HuH-7 (cell line): ENCODE data around the gene COBL.
A peak's percentile ranks its signal among the peaks of the same experiment; 100 is the strongest.
"Not testable (repeated sequence)": the region's sequence is repeated elsewhere in the genome, so short reads cannot be mapped to it uniquely, and the experiment has no call there.

ENCODE experiments used
- DNase-seq: peaks from one replicate; pipeline ENCODE4 v3.0.0; 2011; ENCODE audit warnings: low spot score

Gene COBL

DNA sequence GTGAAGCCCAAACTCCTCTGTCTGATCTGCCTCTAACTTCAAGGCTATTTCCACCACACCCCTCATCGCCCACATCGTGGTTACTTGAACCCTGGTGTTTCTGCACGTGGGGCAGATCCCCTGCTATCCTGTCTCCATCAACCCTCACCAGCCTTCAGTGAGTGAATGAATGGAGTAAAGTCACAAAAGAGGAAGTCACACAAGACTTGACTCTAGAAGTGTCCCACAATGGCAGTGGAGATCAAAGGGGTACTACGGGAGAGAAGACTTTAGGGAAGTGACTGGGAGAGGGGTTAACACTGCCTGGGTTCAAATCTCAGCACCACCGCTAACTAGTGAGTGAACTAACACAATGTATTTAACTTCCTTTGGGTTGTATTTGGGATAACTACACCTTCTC is 85.9 kb downstream of the COBL start:
- no peak for DNase-seq

GRCh38 chr7:51230324-51230625 is 86.3 kb downstream of the COBL start:
- DNase-seq = no peak

DNA sequence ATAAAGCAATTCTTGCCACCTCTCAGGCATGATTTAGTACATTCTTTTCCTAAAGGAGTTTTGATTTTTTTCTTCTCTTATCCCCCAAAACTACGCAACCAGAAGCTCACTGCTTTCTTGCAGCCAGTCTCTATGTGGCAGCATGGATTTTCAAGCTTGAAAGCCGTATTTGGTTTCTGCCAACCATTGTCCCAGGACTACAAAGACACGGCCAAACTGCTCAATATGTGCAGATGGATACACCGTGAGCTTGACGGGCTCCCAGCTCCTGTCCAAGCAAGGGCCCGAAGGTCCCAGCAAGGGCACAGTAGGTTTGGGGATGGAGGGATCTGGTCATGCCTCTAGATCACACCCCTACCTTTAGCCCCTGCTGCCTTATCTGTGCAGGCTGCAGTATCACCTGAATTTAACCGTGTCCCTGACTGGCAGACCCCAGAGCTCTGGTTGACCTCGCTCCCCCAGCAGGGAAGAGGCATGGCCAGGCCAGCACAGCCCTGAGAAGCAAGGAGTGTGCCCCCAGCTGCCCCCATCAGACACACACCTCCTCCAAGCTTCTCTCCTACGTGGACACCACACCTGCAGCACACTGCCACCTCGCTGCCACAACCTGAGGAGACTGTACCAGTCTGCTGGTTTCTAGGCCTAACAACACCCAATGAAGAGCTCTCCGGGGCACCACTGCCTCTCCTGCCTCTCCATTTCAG is 86.8 kb downstream of the COBL start:
- no peak for DNase-seq

- no peak for DNase-seq
These were observed 87.5 kb downstream of the COBL start for GRCh38 chr7:51229106-51229537.

GRCh38 chr7:51228386-51228958 is 88.1 kb downstream of the COBL start:
- no peak for DNase-seq

- DNase-seq = no peak
These were observed 88.7 kb downstream of the COBL start for GRCh38 chr7:51227861-51228260.

GRCh38 chr7:51226916-51227535 is 89.6 kb downstream of the COBL start:
- no peak for DNase-seq

GRCh38 chr7:51226063-51226755 is 90.4 kb downstream of the COBL start:
- DNase-seq = no peak

DNA sequence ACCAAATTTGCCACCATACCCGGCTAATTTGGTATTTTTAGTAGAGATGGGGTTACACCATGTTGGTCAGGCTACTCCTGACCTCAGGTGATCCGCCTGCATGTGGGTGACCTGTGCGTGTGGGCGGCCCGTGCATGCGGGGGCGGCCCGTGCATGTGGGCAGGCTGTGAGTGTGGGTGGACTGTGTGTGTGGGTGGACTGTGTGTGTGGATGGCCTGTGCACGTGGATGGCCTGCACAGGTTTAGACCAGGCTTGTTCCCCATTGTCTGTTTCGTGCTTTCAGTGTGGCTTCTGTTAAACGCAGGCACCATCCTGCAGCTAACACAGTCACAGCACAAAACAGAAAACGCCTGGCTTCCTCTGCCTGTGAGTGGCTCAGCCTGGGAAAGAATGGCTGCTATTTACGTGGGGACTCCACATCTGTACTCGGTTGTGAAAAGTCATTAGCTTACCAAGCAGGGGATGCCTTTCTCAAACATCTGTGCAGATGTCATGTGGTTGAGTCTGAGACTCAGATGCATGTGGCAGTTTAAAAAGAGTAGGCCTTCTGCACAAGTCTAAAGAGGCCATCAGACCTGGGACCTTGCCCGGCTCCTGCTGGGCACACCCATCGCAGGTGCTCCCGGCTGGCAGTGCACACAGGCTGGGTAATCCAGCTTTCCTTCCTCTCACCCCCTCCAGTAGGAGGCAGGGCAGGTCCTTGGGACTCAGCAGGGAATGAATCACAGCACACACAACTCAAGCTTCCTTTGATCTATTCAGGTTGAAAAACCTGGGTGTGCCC is 91.6 kb downstream of the COBL start:
- peak; percentile 34 for DNase-seq

DNA sequence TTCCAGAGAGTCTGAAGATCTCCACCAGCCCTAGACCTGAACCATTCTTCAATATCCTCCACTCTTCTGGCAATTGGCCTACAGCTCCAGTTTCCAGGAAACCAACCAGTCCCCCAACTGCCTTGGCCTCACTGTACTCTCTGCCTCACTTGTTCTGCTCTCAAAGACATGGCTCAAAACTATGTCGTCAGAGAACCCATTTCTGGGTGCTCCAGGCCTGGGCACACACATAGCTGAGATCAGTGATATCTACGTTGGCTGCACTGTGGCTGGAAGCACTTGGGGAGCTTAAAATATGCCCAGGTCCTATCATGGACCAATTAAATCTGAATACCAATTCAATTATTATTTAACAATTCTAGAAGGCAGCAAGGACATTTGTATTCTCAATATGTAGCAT is 93.1 kb downstream of the COBL start:
- no peak for DNase-seq

GRCh38 chr7:51222916-51223315 is 93.7 kb downstream of the COBL start:
- DNase-seq = no peak

- no peak for DNase-seq
These were observed 96.4 kb downstream of the COBL start for GRCh38 chr7:51220226-51220625.

DNA sequence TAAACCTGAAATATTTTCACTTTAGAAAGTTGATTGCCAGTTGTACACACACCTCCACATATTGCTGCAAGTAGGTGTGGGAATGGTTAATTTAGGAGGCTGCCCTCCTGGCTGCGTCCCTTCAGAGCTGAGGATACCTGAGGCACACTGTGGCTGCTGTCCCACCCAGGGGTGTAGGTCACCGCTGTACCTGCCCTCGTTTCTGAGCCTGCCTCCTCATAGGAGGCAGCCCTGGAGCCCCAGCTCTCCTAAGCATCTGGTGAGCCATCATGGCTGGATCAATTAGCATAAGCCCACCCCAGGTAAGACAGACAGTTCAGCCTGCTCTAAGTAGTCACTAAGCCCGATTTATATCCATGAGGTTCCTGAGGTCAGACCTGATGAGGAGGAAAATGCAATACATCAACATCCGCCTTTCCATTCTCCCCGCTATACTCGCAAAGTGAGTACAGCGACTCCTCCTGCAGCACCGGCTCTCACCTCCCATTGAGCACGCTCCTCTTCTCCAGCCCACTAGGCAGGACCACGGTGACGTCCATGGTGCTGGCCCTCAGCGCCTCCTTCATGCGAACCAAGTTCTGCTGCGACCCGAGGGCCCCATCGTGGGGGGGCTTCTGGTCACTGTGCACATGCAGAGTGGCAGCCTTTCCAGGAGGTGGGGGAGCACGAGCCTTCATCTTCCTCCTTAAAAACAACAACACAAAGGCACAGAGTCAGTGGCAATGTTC is 97.2 kb downstream of the COBL start:
- DNase-seq = no peak

- no peak for DNase-seq
These were observed 98.8 kb downstream of the COBL start for GRCh38 chr7:51217804-51218203.

GRCh38 chr7:51214098-51214497 is 102.5 kb downstream of the COBL start:
- DNase-seq = no peak

- DNase-seq = no peak
These were observed 103.0 kb downstream of the COBL start for GRCh38 chr7:51213618-51214017.

- DNase-seq = no peak
These were observed 105.8 kb downstream of the COBL start for GRCh38 chr7:51210766-51211165.

DNA sequence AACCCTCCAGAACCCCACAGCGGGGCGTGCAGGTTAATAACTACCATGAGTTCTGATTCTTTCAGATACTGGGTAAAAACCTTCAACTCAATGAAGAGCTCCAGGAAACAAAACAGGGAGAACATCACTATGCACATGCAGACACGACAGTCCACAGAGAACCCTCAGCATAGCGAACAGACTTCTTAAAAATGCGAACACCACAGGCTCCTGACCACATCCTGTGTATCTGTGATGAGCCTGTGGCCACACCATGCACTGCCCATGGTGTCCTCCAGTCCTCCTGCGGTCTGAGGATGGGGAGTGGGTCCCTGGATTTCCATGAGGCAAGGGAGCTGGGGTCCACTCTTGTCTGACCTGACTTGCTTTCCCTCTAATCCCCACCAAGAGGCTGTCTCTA is 107.2 kb downstream of the COBL start:
- DNase-seq = no peak

- not testable (repeated sequence) for DNase-seq
These were observed 108.5 kb downstream of the COBL start for GRCh38 chr7:51208125-51208524.

DNA sequence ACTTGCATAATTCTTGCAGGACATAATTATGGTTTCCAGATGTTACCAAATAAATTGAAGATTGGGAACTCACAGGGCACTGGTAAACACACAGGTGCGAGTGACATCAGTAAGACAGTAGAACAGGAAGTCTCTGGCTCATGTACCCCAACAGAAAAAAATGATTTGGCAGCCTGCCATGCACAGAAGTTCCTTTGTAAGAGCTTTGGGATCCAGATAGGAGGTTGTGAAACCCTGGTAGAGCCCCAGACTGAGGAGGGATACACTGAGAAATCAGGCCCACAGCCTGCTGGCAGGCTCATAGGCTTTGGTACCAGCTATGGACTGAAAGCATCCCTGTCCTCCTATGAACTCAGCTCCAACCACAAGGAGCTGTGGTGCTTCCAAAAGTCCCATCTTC is 118.0 kb downstream of the COBL start:
- no peak for DNase-seq

- DNase-seq = no peak
These were observed 125.6 kb downstream of the COBL start for GRCh38 chr7:51190969-51191368.

- no peak for DNase-seq
These were observed 126.8 kb downstream of the COBL start for GRCh38 chr7:51189777-51190176.
